NCI-H2196 treated with DMSO at 0.1 percent for 48 hours (cell line): ENCODE data around the gene HM13.
"Not testable (repeated sequence)": the region's sequence is repeated elsewhere in the genome, so short reads cannot be mapped to it uniquely, and the experiment has no call there.

Experiments
- DNase-seq: peaks from one replicate; lab custom pipeline; 2025; ENCODE audit not compliant: unreplicated experiment; lab: John Stamatoyannopoulos, UW

Gene HM13

GRCh38 chr20:31542201-31542842 lies 28.1 kb downstream of the HM13 start:
- DNase-seq: no peak

- no peak for DNase-seq
These were observed 28.7 kb downstream of the HM13 start for GRCh38 chr20:31542963-31543362.

GRCh38 chr20:31543966-31544598 lies 29.8 kb downstream of the HM13 start:
- DNase-seq: no peak

GRCh38 chr20:31544600-31544999 lies 30.4 kb downstream of the HM13 start:
- no peak for DNase-seq

GRCh38 chr20:31545621-31546040 lies 31.4 kb downstream of the HM13 start:
- DNase-seq: not testable (repeated sequence)

- peak; percentile 75 for DNase-seq
These were observed 32.9 kb downstream of the HM13 start for GRCh38 chr20:31547017-31547675.

GRCh38 chr20:31547720-31548298 lies 33.6 kb downstream of the HM13 start:
- no peak for DNase-seq

GRCh38 chr20:31548820-31549512 lies 34.7 kb downstream of the HM13 start:
- DNase-seq: no peak

- DNase-seq: no peak
These were observed 35.3 kb downstream of the HM13 start for GRCh38 chr20:31549513-31549880.

GRCh38 chr20:31550099-31550498 lies 35.9 kb downstream of the HM13 start:
- no peak for DNase-seq

- no peak for DNase-seq
These were observed 37.2 kb downstream of the HM13 start for GRCh38 chr20:31551163-31552081.

- no peak for DNase-seq
These were observed 41.0 kb downstream of the HM13 start for GRCh38 chr20:31555203-31555775.

GRCh38 chr20:31559704-31560093 lies 45.5 kb downstream of the HM13 start:
- no peak for DNase-seq

- DNase-seq: peak; percentile 51
These were observed 46.0 kb downstream of the HM13 start for GRCh38 chr20:31560094-31560745.

- DNase-seq: no peak
These were observed 46.7 kb downstream of the HM13 start for GRCh38 chr20:31560746-31561598.

- no peak for DNase-seq
These were observed 48.0 kb downstream of the HM13 start for GRCh38 chr20:31562241-31562640.

GRCh38 chr20:31564284-31564683 lies 50.0 kb downstream of the HM13 start:
- DNase-seq: no peak

- DNase-seq: peak; percentile 49
These were observed 51.6 kb downstream of the HM13 start for GRCh38 chr20:31565699-31566318.
